HG03432 (cell line): ENCODE data around the gene PIK3R2.
"Not testable (repeated sequence)": the region's sequence is repeated elsewhere in the genome, so short reads cannot be mapped to it uniquely, and the experiment has no call there.

Experiments used
- ATAC-seq: cut with Tn5 transposase; IDR thresholded peaks from one replicate; pipeline ENCODE4 v1.9.1; 2021; ENCODE audit warnings: mild to moderate bottlenecking, moderate library complexity; ENCODE audit not compliant: unreplicated experiment

Gene PIK3R2

DNA sequence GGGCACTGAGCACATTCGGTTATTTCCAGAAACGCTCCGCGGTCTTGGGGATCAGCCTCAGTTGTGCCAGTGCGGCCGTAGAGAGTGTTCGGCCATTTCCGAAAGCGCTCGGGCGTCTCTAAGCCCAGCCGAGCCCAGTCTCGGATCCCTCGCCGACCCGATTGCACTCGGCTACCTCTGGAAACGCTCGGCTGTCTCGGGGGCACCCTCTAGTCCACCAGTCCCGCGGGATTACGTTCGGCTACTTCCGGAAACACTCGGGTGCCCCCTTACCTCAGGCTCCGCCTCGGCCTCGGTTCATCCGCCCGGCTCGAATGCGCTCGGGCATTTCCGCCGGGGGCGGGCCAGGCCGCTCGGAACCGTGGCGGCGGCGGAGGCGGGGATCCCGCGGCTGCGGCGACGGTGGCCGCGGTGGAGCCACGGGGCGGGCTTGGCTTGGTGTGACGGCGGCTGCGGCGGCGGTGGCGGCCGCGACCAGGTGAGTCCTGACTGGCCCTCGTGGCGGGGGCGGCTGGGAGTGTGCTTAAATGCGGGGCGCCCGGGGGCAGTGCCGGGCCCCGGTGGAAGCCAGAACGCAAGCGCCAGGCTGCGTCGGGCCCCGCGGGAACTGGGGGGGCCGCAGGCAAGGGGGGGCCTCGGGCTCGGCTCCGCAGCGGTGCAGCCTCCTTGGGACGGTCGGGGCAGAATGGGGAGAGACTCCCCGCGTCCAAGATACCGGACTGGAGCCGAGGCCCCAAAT lies at the start of gene PIK3R2:
Gene PIK3R2 (plus strand): TSS at position 347 of the 739 bp plus-strand sequence. CDS start 2,717 bp downstream, outside the sequence.
- ATAC-seq = peak; percentile 73

DNA sequence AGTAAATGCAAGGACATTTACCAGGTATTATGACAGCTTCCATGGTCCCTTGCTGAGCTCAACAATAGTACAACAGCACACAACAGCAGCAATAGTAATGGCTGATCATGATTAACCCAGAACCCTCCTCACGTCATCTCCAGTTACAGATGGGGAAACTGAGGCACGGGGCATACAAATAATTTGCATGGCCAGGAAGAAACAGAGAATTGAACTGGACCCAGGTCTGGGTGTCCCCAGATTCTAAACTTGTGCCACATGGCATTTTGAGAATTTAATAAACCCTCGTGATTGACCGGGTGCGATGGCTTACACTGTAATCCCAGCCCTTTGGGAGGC lies 48.2 kb upstream of the PIK3R2 start:
- peak; percentile 12 for ATAC-seq

- ATAC-seq = not testable (repeated sequence)
These were observed 47.7 kb upstream of the PIK3R2 start for GRCh38 chr19:18105259-18105658.

GRCh38 chr19:18107235-18107634 lies 45.7 kb upstream of the PIK3R2 start:
- ATAC-seq = no peak

DNA sequence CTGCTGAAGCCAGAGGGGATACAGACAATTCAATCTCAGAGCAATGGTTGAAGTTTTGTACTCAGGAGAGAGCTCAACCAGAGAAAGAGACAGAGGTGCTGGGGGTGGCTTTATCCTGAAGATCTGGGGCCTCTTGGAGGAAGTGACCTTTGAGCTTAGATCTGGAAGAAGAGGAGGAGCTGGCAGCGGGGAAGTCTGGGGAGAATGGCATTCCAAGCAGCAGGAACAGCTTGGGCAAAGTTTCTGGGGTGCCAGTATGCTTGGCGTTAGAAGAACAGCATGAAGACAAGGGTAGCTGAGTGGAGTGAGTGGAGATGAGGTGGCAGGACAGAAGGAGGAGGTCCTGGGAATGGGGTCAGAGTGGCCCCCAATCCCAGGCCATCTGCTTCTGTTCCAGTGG lies 44.1 kb upstream of the PIK3R2 start:
- no peak for ATAC-seq

- no peak for ATAC-seq
These were observed 43.6 kb upstream of the PIK3R2 start for GRCh38 chr19:18109341-18109732.

DNA sequence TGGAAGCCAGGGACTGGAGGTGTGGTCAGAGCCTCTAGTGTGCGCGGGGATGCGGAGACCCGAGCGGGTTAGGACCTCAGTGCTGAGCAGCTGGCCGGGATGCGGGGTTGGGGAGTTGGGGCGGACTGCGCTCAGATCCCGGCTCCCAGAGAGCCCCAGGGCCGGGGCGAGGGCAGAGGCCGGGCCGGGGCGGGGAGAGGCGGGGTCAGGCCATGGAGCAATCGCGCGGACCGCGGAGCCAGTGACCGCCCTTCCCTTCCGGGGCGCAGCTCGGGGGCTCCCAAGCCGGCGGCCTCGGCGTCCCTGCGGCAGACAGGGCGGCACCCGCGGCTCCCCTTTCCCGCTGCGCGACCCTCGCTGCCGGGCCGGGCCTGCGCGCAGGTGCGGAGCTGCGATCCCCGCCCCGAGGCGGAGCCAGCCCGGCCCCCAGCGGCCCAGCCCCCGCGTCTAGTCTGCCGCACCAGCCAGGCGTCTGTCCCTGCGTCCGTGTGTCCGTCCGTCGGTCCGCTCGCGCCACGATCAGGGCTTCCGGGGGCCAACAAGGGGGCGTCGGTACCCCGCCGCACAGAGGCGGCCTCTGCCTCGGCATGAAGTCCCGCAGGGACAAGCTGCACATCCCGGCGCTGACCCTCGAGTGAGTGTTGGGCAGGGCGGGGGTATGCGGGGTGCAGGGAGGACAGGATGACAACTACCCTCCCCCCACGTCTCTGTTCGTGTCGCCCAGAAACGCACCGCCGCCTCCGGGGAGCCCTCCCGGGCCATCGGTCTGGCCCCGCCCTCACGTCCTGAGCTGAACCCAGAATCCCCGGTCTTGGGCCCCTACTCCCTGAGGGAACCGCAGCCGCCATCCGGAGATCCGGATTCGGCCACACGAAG lies 43.0 kb upstream of the PIK3R2 start:
- ATAC-seq = peak; percentile 41

GRCh38 chr19:18110609-18111232 lies 42.2 kb upstream of the PIK3R2 start:
- no peak for ATAC-seq

DNA sequence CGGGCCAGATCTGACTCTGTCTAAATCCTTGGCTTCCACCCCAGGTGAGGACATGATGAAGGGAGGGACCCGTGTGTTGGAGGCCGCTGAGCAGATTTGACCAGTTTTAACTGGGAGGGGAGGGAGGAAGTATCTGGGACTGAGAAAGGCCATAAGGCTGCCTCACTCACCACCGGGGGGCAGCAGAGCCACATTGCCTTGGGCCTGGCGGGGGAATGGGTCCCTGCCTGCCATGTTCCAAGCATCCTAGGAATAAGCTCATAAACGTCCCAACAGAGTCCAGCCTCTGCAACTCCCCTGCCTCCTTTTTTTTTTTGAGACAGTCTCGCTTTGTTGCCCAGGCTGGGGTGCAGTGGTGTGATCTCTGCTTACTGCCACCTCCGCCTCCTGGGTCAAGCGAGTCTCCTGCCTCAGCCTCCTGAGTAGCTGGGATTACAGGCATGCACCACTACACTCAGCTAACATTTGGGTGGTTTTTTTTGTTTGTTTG lies 39.9 kb upstream of the PIK3R2 start:
- no peak for ATAC-seq

DNA sequence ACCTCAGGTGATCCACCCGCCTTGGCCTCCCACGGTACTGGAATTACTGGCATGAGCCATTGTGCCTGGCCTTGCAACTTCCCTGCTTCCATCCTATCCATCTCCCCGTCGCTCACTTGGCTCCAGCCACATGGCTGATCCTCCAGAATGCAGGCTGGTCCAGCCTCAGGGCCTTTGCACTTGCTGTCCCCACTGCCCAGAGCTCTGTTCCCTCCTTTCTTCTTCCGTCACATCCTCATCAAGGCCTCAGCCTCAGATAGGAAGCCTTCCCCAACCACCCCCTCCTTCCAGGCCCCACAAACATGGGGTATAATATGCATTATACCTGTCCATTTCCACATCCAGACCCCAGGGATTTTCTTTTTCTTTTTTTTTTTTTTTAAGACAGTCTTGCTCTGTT lies 39.1 kb upstream of the PIK3R2 start:
- no peak for ATAC-seq

- ATAC-seq = no peak
These were observed 38.5 kb upstream of the PIK3R2 start for GRCh38 chr19:18114483-18114882.

- no peak for ATAC-seq
These were observed 35.6 kb upstream of the PIK3R2 start for GRCh38 chr19:18117364-18117691.

DNA sequence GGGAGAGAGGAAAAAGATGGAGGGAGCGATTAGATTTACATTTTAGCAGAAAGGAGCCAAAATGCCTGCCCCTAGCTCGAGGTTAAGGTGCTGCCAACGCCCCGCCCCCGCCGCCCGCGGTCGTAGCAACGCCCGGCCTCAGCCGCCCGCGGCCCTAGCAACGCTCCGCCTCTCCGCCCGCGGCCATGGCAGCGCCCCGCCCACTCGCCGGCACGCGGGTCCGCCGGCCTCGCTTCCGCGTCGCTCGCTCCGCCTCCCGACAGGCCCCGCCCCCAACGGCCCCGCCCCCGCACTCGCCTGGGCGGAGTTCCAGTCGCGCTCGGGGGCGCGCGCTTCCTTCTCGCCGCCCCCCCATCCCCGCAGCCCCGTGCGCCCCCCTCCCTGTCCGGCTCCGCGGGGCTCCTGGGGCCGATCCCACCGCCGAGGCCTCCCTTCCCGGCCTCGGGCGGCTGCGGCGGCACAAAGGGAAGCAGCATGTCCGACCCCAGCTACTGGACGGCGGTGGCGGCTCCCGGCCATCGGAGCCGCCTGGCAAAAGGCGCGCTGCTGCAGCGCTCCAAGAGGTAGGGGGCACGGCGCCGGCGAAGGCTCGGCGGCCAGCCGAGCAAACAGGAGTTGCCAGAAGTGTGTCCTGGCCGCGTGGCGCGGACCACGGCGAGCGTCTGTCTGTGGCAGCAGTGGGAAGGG lies 35.1 kb upstream of the PIK3R2 start:
- peak; percentile 86 for ATAC-seq

DNA sequence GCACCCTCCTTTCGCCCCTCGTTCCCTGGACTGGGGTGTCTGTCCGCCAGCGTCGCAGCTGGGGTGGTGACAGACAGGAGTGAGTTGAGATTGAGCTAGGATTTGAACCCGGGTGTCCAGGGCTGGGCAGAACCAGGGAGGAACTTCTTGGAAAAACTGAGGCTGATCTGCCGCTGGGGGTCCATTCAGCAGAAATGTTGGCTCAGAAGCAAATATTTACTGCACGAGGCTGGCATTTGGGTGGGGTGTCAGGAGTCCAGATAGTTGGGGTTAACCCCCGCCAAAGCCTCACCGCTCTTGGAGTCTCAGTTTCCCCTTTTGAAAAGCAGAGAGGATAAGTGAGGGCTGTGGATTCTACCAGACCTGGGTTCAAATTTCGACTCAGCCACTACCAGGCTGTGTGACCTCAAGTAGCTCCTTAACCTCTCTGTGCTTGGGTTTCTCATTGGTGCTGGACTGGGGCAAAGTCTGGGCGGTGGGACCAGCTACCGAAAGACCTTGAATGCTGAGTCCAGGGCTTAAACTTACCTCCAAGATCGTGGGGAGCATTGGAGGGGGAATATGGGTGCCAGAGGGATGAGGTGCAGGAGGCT lies 34.4 kb upstream of the PIK3R2 start:
- no peak for ATAC-seq

DNA sequence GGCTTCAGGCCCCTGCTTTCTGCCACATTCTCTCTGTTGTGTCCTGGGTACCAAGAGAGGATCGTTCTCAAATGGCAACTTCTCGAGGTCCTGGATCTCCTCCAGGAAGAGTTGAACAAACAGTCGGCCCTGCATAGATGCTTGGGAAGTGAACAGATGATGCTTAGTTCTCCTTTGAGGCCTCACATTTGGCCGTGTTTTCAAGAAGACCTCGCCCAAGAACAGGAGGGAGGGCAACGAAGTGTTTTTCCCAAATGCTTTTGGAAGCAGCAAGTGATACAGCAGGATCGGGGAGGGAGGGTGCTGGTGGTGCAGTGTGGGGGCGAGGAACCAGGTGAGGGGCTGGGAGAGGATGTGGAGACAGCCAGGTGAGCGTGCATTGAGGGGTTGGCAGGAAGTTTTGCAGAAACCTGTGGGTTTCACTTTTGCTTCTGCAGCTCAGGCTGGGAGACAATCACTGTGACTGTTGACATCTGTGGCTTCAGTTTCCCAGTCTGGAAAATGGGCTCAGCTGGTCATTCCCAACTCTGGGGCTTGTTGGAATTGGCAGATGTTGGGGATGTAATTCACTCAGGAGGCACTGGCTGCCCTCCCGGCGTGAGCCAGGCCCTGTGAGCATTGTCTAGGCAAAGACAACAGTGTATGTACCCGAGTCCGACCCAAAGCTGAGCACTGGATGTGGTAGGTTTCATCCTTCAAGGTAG lies 33.8 kb upstream of the PIK3R2 start:
- ATAC-seq = no peak

- no peak for ATAC-seq
These were observed 33.3 kb upstream of the PIK3R2 start for GRCh38 chr19:18119717-18120105.

DNA sequence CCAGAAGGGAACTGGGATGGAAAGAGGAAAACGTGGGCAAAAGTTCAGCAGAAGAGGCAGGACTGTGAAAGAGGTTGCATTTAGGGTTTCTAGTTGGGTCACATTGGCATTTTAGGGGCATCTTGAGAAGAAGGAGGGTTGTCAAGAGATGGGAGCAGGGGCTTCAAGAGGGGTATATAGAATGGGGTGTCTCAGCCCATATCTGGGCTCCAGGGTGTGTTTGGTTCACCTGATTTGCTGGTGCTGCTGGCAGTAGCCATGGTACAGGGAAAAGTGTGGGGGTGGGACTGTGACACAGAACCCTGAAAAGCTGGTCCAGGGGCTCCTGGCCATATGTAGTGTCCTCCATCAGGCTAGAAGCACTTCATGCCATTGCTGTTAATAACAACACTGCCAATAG lies 32.8 kb upstream of the PIK3R2 start:
- ATAC-seq = no peak

DNA sequence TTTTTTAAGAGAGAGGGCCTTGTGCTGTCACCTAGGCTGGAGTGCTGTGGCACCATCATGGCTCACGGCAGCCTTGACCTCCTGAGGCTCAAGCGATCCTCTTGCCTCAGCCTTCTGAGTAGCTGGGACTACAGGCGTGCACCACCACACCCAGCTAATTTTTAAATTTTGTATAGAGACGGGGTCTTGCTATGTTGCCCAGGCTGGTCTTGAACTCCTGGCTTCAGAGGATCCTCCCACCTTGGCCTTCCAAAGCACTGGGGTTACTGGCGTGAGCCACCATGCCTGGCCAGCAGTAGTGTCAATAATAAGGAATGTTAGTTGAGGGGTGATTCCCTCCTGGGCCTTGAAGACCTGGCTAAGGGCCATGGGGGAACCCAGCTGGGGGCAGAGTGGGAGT lies 31.8 kb upstream of the PIK3R2 start:
- no peak for ATAC-seq

- ATAC-seq = no peak
These were observed 30.5 kb upstream of the PIK3R2 start for GRCh38 chr19:18122424-18122823.
